GM18858 (cell line): ENCODE measurements around the gene RHOU.

Experiments
- ATAC-seq: cut with Tn5 transposase; IDR thresholded peaks from one replicate; pipeline ENCODE4 v1.9.1; 2021; ENCODE audit not compliant: unreplicated experiment

Gene RHOU

DNA sequence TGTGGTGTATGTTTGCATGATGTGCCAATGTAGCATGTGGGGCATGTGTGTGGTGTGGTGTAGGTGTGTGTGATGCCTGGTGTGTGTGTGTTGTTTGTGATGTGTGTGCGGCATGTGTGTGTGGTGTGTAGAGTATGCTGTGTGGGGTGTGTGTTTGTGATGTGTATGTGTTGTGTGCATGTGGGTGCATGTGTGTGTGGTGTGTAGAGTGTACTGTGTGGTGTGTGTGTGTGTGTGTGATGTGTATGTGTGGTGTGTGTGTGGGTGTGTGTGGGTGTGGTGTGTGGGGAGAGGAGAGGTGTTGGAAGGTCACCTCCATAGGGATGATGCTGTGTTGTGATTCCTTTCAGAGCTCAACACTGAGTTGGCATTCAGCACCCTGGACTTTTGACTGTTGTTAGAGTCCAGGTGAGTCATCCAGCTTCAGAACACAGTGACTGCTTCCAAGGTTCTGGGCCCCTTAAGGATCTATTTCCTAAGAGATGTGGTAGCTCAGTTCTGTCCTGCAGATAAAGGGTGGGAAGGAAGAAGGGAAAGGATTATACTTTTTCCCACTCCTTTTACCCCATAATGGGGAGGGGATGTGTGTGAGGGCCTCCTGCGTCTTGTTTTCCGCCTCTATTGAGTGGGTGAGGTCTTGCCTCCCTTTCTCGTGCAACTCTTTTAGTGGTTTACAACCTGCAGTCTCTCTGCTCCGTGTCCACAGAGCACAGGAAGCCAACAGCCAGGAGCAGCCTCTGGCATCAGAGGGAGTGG, 47.6 kb downstream of the RHOU start:
- no peak for ATAC-seq

DNA sequence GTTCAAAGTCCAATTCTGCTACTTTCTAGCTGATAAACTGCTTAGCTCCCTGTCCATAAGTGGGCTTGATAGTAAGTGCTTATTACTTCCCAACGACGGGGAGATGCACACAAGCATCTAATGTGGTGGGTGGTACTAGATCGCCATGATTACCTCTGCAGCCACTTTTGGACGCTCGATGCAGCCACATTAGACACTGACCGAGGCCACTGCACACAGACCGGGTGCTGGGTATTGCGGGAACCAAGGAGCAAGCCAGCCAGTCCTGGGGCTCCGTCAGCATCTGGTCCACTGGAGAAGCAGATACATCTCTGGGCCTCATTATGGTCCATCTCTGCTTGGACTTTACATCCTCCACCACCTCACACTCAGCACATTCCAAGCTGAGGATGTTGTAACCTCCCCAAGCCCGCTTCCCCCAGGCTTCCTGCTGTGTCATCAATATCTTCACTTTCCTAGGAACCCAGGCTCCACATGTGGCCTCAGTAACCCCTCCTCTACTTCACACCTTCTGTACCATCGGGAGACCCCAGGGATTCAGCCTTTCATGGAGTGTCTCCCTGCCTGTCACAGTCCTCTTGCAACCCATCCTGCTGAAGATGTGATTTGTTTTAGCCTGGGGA, 48.2 kb downstream of the RHOU start:
- no peak for ATAC-seq

DNA sequence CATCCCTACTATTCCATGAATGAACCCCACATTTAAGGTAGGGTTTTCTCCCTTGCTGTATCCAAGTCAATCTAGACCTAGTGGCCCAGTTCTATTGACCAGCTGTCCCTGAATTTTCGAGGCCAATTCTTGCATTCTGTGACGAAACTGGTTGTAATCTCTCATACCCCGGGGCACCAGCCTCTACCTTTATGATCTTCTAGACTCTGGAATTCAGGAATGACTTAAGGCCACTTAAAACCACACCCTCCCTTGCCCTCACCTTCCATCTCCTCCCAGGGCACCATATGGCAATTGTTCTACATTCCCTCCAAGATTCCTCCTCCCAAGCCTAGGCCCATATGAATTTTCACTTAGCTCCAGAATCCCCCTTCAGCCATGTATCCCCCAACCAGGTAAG, 48.9 kb downstream of the RHOU start:
- no peak for ATAC-seq

DNA sequence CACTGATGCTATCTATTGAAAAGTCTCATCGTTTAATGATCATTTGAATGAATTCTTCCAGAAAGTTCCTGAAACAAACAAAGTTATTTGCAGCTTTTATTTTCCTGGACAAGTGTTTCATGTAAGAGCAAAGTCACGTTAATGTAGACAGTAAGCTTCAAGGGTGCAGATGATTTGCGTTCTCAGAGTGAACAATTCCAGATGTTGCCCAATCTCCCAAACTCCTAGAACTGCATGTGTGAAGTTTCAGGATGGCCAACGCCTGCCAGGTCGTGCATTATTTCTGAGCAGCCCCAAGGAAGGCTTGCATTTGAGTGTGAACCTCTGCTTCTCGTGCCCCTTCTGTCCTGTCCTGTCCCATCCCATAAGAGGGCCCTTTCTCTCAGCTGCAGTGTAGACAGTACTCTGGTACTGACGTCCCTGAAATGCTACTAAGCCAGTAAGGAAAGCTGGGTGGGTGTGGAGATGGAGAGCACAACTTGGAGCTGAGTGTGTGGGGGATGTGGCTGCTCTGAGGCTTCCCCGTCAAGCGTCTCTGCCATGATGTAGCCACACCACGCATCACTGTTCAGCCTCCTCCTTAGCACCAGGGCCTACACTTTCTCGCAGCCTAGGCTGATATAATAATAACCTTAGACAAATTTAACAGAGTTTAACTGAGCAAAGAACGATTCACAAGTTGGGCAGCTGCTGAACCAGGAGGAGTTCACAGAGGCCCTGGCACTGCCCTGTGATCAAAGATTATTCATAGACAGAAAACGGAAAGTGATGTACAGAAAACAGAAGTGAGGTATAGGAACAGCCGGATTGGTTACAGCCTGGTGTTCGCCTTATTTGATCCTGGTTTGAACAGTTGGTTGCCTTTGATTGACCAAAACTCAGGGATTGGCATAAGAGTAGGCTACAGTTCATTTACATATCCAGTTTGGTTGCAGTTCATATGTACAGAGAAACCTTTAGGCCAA, 50.4 kb downstream of the RHOU start:
- ATAC-seq: no peak

DNA sequence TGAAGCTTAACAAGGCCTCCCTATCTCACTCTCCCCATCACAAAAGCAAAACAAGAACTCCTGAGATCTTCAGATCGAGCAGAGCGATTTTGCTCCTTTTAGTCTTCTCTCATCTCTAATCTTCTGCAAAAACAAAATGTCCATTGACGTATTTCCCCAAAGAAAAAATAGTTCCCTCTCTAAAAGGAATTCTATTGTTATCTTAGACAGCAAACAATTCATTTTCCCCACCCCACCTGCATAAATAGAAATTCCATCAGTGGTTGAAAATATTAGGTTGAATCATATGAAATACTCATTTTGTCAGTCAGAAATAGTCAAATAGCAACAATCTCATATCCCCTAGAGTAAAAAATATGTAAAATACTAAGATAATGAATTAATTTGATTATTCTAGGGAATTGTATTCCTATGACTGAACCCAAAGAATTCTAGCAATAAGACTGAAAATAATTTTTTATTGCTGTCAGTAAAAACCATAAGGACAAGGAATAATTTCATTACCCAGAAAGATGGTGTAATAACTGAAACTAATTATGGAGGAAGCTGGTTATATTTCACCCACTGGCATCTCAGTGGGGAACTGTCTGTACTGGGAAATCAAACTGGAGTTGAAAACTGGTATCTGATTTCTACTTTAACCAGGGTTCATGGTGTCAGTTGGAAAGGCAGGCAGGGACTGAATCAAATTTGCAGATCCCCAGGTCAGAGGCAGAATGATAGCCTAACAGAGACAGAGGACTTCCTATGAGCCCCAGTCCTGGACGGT, 51.3 kb downstream of the RHOU start:
- no peak for ATAC-seq

DNA sequence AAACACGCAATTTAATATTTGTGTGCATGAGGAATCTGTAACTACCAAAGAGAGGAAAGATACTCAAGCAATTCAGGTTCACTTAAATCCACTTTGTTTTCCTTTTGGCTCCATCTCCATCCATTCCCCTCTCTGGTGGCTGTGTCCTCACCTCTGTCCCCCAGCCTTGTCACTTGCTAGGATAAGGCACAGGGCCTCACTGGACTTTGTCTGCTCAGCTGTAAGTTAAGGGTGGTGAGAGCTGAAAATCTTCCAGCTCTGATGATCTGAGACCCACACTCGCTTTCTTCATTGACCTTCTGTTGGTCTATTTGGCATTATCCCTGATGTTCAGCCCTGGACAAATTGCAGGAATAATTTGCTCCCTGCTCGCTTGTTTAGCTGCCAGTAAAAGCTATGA, 56.5 kb downstream of the RHOU start:
- ATAC-seq: no peak

DNA sequence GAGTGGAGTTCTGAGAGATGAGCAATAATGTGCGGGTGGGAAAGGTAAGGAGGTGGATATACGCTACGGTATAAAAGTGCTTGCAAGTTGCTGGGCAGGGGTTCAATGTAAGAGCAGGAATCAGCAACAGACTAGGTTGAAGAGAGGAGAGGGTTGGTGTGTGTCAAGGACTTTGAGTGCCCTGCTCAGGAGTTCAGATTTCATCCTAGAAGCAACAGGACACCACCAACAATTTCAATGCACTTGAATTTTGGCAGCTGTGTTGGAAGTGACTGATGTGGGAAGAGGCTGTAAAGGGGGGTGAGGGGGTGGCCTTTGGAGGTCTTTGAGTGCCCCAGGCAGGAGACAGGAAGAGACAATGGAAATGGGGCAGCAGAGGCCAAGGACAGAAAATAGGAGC, 57.3 kb downstream of the RHOU start:
- no peak for ATAC-seq

DNA sequence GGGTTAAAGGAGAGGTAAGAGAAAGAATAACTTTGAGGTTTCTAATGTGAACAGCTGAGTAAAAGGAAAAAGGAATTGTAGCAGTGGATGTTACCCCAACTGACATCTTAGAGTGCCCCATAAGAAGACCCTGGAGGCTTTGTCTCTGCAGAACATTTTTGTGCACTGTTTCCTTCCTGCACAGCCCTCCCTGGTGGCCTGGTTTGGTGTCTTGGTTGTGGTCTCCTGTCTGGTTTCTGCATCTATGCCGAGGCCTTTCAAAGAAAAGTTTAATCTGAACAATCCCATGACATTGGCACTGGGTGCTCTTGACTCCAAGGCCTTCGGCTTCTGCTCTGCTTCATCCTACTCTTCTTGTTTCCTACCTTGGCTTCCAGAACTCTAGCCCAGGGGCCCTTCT, 57.8 kb downstream of the RHOU start:
- no peak for ATAC-seq

DNA sequence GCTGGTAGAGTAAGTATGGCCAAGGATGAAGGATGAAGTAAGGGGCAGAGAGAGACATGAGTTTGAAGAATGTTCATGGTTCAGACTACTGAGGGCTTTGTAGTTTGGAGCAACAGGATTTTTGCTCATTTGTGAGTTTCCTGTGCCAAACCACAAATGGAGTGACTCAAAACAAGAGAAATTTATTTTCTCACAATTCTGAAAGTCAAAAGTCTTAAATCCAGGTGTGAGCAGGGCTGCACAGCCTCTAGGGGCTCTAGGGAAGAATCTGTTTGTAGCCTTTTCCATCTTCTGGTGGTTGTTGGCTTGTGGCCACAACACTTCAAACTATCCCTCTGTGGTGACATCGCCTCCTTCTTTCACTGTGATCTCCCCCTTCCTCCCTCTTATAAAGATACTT, 58.9 kb downstream of the RHOU start:
- no peak for ATAC-seq

DNA sequence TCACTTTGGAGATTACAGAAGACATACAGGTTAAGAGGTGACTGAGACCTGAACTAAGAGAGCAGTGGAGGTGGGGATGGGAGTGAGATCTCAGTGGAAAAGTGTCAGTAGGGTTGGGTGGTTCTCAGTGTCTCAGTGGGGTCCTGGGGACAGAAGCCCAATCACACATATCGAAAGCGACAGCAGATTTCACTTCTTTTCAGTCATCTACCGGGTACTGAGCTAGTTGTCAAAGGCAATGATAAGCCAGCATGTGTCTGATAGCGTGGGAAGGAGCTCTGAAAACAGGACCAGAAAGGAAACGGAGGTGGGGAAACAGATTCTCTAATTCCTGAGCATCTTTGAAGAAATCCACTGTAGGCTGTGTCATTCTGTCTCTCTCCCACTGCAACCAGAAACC, 59.5 kb downstream of the RHOU start:
- ATAC-seq: no peak

DNA sequence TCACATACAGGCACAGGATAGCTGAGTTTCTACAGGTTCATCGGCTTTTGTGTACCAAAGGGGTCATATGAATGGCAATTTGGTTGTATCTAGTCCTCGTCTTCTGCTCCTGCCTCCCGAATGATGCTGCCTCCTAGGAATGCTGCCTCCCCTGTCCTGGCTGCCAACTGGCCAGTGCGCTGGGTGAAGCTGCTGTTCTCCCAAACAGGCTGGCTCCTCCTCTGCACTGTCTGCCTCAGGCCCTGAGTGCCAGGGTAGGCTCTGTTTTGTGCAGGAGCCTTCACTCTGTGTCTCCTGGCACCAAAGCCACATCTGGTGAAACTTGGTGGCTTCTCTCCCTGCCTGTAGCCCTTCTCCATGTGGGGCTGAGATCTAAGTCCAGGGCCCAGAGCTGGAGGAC, 60.3 kb downstream of the RHOU start:
- ATAC-seq: no peak
